GM12891 (cell line): Measurements from ENCODE around the gene CXCR4.
A peak's percentile ranks its signal among the peaks of the same experiment; 100 is the strongest.

ENCODE experiments used
- DNase-seq: peaks from one replicate; pipeline ENCODE4 v3.0.0; 2011; ENCODE audit warnings: low spot score; ENCODE audit not compliant: insufficient read length
- FAIRE-seq: peaks from 2 replicates; lab custom pipeline; 2011; peaks lifted over from hg19 to GRCh38; lab: Jason Lieb, UNC
- PAX5 ChIP-seq: IDR thresholded peaks from 2 replicates; pipeline ENCODE4 v1.6.1; 2011; ENCODE audit warnings: low read length, moderate library complexity, mild to moderate bottlenecking; ENCODE audit not compliant: insufficient read depth, severe bottlenecking
- POLR2A ChIP-seq: IDR thresholded peaks from 2 replicates; pipeline ENCODE4 v1.6.1; 2011; ENCODE audit warnings: low read depth, low read length, control low read depth
- POLR2AphosphoS5 ChIP-seq: IDR thresholded peaks from 2 replicates; pipeline ENCODE4 v1.6.1; 2011; ENCODE audit warnings: low read depth, low read length, control low read depth
- POU2F2 ChIP-seq: IDR thresholded peaks from 2 replicates; pipeline ENCODE4 v1.6.1; 2011; ENCODE audit warnings: low read depth, mild to moderate bottlenecking, control low read depth, low read length, moderate library complexity
- SPI1 ChIP-seq: IDR thresholded peaks from 2 replicates; pipeline ENCODE4 v1.6.1; 2011; ENCODE audit warnings: low read depth, low read length, control low read depth
- TAF1 ChIP-seq: IDR thresholded peaks from 2 replicates; pipeline ENCODE4 v1.6.1; 2011; ENCODE audit warnings: low read depth, low read length, control low read depth

The CXCR4 gene

GRCh38 chr2:136141510-136142149, 23.7 kb upstream of the CXCR4 start:
- TF ChIP-seq PAX5 (no peak), POLR2A (no peak), POU2F2 (no peak), SPI1 (no peak)
- FAIRE-seq (no peak), DNase-seq (no peak)

- no peak for TF ChIP-seq POU2F2
- TF ChIP-seq PAX5 = no peak
- TF ChIP-seq SPI1 = no peak
- no peak for TF ChIP-seq TAF1
- TF ChIP-seq POLR2A = no peak
- TF ChIP-seq POLR2AphosphoS5 = no peak
- DNase-seq (no peak), FAIRE-seq (no peak)
These were observed 21.7 kb upstream of the CXCR4 start for GRCh38 chr2:136139631-136140030.

GRCh38 chr2:136137982-136138381, 20.0 kb upstream of the CXCR4 start:
- FAIRE-seq = no peak
- DNase-seq = no peak
- TF ChIP-seq SPI1 (no peak), PAX5 (no peak), TAF1 (no peak), POLR2AphosphoS5 (no peak), POLR2A (no peak), POU2F2 (no peak)

- no peak for TF ChIP-seq POLR2A
- no peak for TF ChIP-seq TAF1
- TF ChIP-seq POU2F2 = no peak
- no peak for TF ChIP-seq SPI1
- no peak for TF ChIP-seq POLR2AphosphoS5
- no peak for TF ChIP-seq PAX5
- no peak for DNase-seq
- no peak for FAIRE-seq
These were observed 19.0 kb upstream of the CXCR4 start for GRCh38 chr2:136136931-136137330.

DNA sequence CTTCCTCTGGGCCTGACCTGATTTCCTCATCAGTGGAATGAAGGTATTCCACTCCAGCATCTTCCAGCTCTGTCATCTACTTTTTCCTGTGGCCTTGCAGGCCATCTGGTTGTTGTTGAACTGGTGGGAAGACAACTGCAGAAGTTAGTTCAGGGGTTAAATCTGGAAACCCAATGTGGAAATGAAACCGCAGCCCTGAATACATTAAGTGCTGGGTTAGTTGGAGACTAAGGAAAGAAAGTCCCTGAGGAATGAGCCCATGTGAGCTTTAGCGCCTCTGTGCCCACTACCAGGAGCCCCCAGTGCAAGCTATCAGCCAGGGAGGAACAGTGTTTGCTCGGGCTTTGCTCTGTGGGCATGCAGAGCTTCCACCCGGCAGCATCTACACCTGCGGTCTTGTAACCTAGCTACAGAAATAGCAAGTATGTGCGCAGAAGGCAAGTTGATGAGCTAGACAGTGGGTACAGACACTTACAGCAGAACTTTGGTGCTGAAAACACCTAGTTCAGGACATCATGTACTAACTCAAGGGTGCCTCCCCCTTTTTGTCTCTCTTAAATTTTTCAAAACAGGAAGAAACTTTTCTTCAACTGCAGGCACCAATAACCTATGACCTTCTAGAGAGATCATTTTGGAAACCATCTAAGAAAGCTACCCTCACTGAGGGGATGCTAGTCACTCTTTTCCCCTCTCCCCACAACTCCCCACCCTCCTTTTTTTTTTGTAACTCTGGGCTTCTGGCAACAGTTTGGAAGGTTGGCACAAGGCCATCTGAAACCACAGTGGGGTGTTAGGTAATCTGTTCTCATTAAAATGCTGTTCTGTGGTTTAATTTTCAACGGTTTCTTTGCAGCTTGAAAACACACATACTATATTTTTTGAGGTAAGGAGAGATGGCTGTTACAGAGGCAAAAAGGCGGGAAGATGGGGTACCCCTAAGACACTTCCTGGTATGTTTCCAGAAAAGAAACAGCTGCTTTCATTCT, 18.3 kb upstream of the CXCR4 start:
- TF ChIP-seq TAF1 = no peak
- TF ChIP-seq POLR2AphosphoS5 = no peak
- TF ChIP-seq SPI1 = peak; percentile 59
- peak; percentile 64 for TF ChIP-seq POU2F2
- FAIRE-seq (peak; percentile 96), DNase-seq (no peak)

- DNase-seq = no peak
- no peak for FAIRE-seq
- no peak for TF ChIP-seq TAF1
- no peak for TF ChIP-seq POU2F2
- TF ChIP-seq POLR2AphosphoS5 = no peak
- no peak for TF ChIP-seq SPI1
- TF ChIP-seq POLR2A = no peak
- no peak for TF ChIP-seq PAX5
These were observed 17.5 kb upstream of the CXCR4 start for GRCh38 chr2:136135462-136135861.

DNA sequence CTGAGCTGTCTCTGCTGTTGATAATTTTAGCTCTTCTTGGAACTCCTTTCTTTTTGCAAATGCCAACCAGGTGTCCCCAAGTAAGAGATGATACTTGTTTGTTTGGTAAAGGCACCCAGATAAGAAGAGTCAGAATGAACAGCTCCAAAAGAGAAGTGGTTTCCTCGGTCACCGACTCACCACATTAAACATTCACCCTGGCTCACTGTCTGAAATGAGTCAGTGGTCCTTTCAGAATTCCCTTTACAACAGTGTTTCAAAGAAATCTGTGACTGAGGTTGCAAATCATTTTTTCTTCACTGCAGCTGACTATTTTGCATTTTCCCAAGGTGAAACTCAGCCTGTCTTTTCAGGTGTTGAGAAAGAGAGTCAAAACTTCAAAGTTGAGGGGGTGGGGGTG, 16.2 kb upstream of the CXCR4 start:
- FAIRE-seq = no peak
- no peak for DNase-seq
- TF ChIP-seq PAX5 (no peak), TAF1 (no peak), SPI1 (peak; percentile 89), POU2F2 (peak; percentile 54; the same call in 1 of the 2 replicates), POLR2AphosphoS5 (no peak), POLR2A (no peak)

GRCh38 chr2:136133586-136133985, 15.6 kb upstream of the CXCR4 start:
- no peak for FAIRE-seq
- DNase-seq = no peak
- TF ChIP-seq POLR2A (no peak), POU2F2 (no peak), SPI1 (no peak), POLR2AphosphoS5 (no peak), PAX5 (no peak), TAF1 (no peak)

DNA sequence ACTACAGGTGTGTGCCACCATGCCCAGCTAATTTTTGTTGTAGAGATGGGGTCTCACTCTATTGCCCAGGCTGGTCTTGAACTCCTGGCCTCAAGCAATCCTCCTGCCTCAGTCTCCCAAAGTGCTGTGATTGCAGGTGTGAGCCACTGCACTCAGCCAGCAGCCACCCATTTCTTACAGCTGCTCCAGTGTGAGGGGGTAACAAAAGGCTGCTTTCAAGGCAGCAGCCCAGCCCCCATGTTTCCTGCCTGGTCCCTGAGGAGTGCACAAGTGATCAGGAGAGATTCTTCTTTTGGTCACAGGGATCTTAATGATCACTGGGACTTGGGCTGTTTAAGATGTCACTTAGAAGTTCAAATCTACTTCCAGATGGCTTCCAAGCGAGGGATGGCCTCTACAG, 15.2 kb upstream of the CXCR4 start:
- TF ChIP-seq POLR2AphosphoS5 (no peak), POU2F2 (no peak), TAF1 (no peak), POLR2A (no peak), PAX5 (no peak)
- DNase-seq (no peak), FAIRE-seq (peak; percentile 77)

DNA sequence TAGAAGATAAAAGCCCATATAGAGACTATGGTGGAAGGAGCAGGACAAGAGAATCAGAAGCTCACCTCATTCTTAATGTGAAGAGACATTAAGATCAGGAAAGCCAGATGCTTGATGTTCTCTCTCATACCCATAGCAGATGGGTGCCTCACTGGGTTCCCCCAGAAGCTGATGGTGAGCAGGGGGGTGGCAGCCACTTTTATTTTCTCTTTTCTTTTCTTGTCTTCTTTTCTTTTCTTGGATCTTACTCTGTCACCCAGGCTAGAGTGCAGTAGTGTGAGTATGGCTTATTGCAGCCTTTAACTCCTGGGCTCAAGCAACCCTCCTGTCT, 14.8 kb upstream of the CXCR4 start:
- DNase-seq (no peak), FAIRE-seq (no peak)
- TF ChIP-seq SPI1 = no peak
- TF ChIP-seq POLR2A = no peak
- no peak for TF ChIP-seq POLR2AphosphoS5
- no peak for TF ChIP-seq TAF1
- no peak for TF ChIP-seq PAX5
- no peak for TF ChIP-seq POU2F2
